ENCODE measurements around the gene SHTN1. TPM values are rescaled to one million over a fixed set of nuclear protein-coding genes. Genes with fewer than 3 reads are reported as not detected.

Gene SHTN1
- polyA plus RNA-seq, 1 donor (not counting 4 experiments of a cell fraction or from before 2014, with no cell fraction given) = 21.3 TPM

GRCh38 chr10:116990276-116990800, 14.6 kb downstream of the SHTN1 start:
- H3K4me1 ChIP-seq (ENCODE audit: control insufficient read depth, extremely low read depth, insufficient read depth, low read length) = peaks cover 2% of the 10 kb centered on the region
- no peaks in the 10 kb centered on the region for H3K27me3 ChIP-seq (ENCODE audit: control insufficient read depth, extremely low read depth, insufficient read depth, low read length)
- H3K4me2 ChIP-seq (ENCODE audit: control insufficient read depth, extremely low read depth, insufficient read depth, low read depth, low read length) = no peak overlapping the region
- H3K27ac ChIP-seq (ENCODE audit: control insufficient read depth, insufficient read depth, low read length) = no peak overlapping the region
- peaks cover 17% of the 10 kb centered on the region for H3K79me2 ChIP-seq (ENCODE audit: control insufficient read depth, insufficient read depth, low read length)
- no peaks in the 10 kb centered on the region for H3K9me1 ChIP-seq (ENCODE audit: control insufficient read depth, extremely low read depth, insufficient read depth, low read length)
- no peaks in the 10 kb centered on the region for H3K36me3 ChIP-seq (ENCODE audit: control insufficient read depth in 2 of 2, extremely low read depth in 1 of 2, insufficient read depth in 2 of 2, low read length in 2 of 2)
- H2AFZ ChIP-seq (ENCODE audit: control insufficient read depth, low read length) = no peak overlapping the region
- H3K9ac ChIP-seq (ENCODE audit: control insufficient read depth, extremely low read depth, insufficient read depth, low read length) = no peak overlapping the region
- TF ChIP-seq EZH2 (IDR thresholded peaks at IDR 0.05; ENCODE audit: low read length) (no peak), CTCF (optimal IDR thresholded peaks at IDR 0.05 in 1 of 3, IDR thresholded peaks at IDR 0.05 in 1 of 3, conservative IDR thresholded peaks at IDR 0.05 in 1 of 3; ENCODE audit: extremely low read depth in 1 of 3, insufficient read depth in 2 of 3, low read length in 3 of 3) (no peak)
- dilution Hi-C loops (cut with MboI; ENCODE audit: extremely low pct_ligation_motif_present, low sequenced_read_pairs) = no loop called here
- DNase-seq (ENCODE audit: low read depth, low spot score) (no peak), FAIRE-seq (no peak)
- H4K20me1 ChIP-seq (ENCODE audit: control insufficient read depth, extremely low read depth, insufficient read depth, low read length) = no peaks in the 10 kb centered on the region
- H3K9me3 ChIP-seq (ENCODE audit: control insufficient read depth, low read depth, low read length) = no peaks in the 10 kb centered on the region
- H3K4me3 ChIP-seq (ENCODE audit: control insufficient read depth in 2 of 3, extremely low read depth in 1 of 3, insufficient read depth in 2 of 3, low read depth in 1 of 3, low read length in 3 of 3) = no peak overlapping the region

GRCh38 chr10:116989439-116989838, 15.5 kb downstream of the SHTN1 start:
- H3K36me3 ChIP-seq (ENCODE audit: control insufficient read depth in 2 of 2, extremely low read depth in 1 of 2, insufficient read depth in 2 of 2, low read length in 2 of 2) = no peaks in the 10 kb centered on the region
- H3K27ac ChIP-seq (ENCODE audit: control insufficient read depth, insufficient read depth, low read length) = no peak overlapping the region
- H4K20me1 ChIP-seq (ENCODE audit: control insufficient read depth, extremely low read depth, insufficient read depth, low read length) = no peaks in the 10 kb centered on the region
- peaks cover 2% of the 10 kb centered on the region for H3K4me1 ChIP-seq (ENCODE audit: control insufficient read depth, extremely low read depth, insufficient read depth, low read length)
- H3K9me1 ChIP-seq (ENCODE audit: control insufficient read depth, extremely low read depth, insufficient read depth, low read length) = no peaks in the 10 kb centered on the region
- H3K27me3 ChIP-seq (ENCODE audit: control insufficient read depth, extremely low read depth, insufficient read depth, low read length) = no peaks in the 10 kb centered on the region
- FAIRE-seq (no peak), DNase-seq (ENCODE audit: low read depth, low spot score) (no peak)
- H2AFZ ChIP-seq (ENCODE audit: control insufficient read depth, low read length) = no peak overlapping the region
- dilution Hi-C loops (cut with MboI; ENCODE audit: extremely low pct_ligation_motif_present, low sequenced_read_pairs) = no loop called here
- H3K9me3 ChIP-seq (ENCODE audit: control insufficient read depth, low read depth, low read length) = no peaks in the 10 kb centered on the region
- TF ChIP-seq CTCF (optimal IDR thresholded peaks at IDR 0.05 in 1 of 3, IDR thresholded peaks at IDR 0.05 in 1 of 3, conservative IDR thresholded peaks at IDR 0.05 in 1 of 3; ENCODE audit: extremely low read depth in 1 of 3, insufficient read depth in 2 of 3, low read length in 3 of 3) (no peak), EZH2 (IDR thresholded peaks at IDR 0.05; ENCODE audit: low read length) (no peak)
- H3K4me3 ChIP-seq (ENCODE audit: control insufficient read depth in 2 of 3, extremely low read depth in 1 of 3, insufficient read depth in 2 of 3, low read depth in 1 of 3, low read length in 3 of 3) = no peak overlapping the region
- no peak overlapping the region for H3K9ac ChIP-seq (ENCODE audit: control insufficient read depth, extremely low read depth, insufficient read depth, low read length)
- H3K79me2 ChIP-seq (ENCODE audit: control insufficient read depth, insufficient read depth, low read length) = peaks cover 24% of the 10 kb centered on the region
- no peak overlapping the region for H3K4me2 ChIP-seq (ENCODE audit: control insufficient read depth, extremely low read depth, insufficient read depth, low read depth, low read length)

Data from keratinocyte (primary cell).